GM19193 (cell line): Measurements from ENCODE around the gene TMEM164.

Experiments used
- POLR2A ChIP-seq: IDR thresholded peaks from 4 replicates; pipeline ENCODE4 v1.6.1; 2011; ENCODE audit not compliant: insufficient read depth, insufficient read length; ENCODE audit errors: extremely low read depth

TMEM164 gene

GRCh38 chrX:110120025-110120424 lies 117.1 kb downstream of the TMEM164 start:
- TF ChIP-seq POLR2A, result no peak

- no peak for TF ChIP-seq POLR2A
Observed at GRCh38 chrX:110123331-110123782, 120.4 kb downstream of the TMEM164 start.

- TF ChIP-seq POLR2A, result no peak
Observed at GRCh38 chrX:110125446-110126162, 122.7 kb downstream of the TMEM164 start.

- no peak for TF ChIP-seq POLR2A
Observed at GRCh38 chrX:110131031-110131430, 128.1 kb downstream of the TMEM164 start.

- TF ChIP-seq POLR2A, result no peak
Observed at GRCh38 chrX:110132450-110133114, 129.7 kb downstream of the TMEM164 start.

GRCh38 chrX:110133735-110134370 lies 130.9 kb downstream of the TMEM164 start:
- no peak for TF ChIP-seq POLR2A

GRCh38 chrX:110135618-110136017 lies 132.7 kb downstream of the TMEM164 start:
- TF ChIP-seq POLR2A, result no peak

- no peak for TF ChIP-seq POLR2A
Observed at GRCh38 chrX:110136136-110136535, 133.2 kb downstream of the TMEM164 start.

GRCh38 chrX:110138557-110138956 lies 135.6 kb downstream of the TMEM164 start:
- TF ChIP-seq POLR2A, result no peak

GRCh38 chrX:110139172-110139571 lies 136.3 kb downstream of the TMEM164 start:
- no peak for TF ChIP-seq POLR2A

GRCh38 chrX:110142096-110142495 lies 139.2 kb downstream of the TMEM164 start:
- TF ChIP-seq POLR2A, result no peak

- TF ChIP-seq POLR2A, result no peak
Observed at GRCh38 chrX:110143454-110144210, 140.7 kb downstream of the TMEM164 start.

- TF ChIP-seq POLR2A, result no peak
Observed at GRCh38 chrX:110145311-110145710, 142.4 kb downstream of the TMEM164 start.

- no peak for TF ChIP-seq POLR2A
Observed at GRCh38 chrX:110145854-110146253, 142.9 kb downstream of the TMEM164 start.

GRCh38 chrX:110146521-110146920 lies 143.6 kb downstream of the TMEM164 start:
- TF ChIP-seq POLR2A, result no peak

- TF ChIP-seq POLR2A, result no peak
Observed at GRCh38 chrX:110153244-110153643, 150.3 kb downstream of the TMEM164 start.

- no peak for TF ChIP-seq POLR2A
Observed at GRCh38 chrX:110153896-110154295, 151.0 kb downstream of the TMEM164 start.
